Breast epithelium (tissue), 3 donors: ENCODE data around the gene GARRE1.

Experiments used
- CTCF ChIP-seq, 3 donors: fragments of 450-650 bp; IDR thresholded peaks; one replicate each; pipeline ENCODE4 v1.5.1; 2016 to 2017; ENCODE audit warnings: antibody characterized with exemption in 3 of 3, mild to moderate bottlenecking in 3 of 3, moderate library complexity in 3 of 3
- POLR2A ChIP-seq: fragments of 450-650 bp; IDR thresholded peaks from one replicate; pipeline ENCODE4 v1.6.1; 2016; ENCODE audit warnings: antibody characterized with exemption, mild to moderate bottlenecking, moderate library complexity

GRCh38 chr19:34275705-34276104, 21.4 kb downstream of the GARRE1 start:
- TF ChIP-seq POLR2A: no peak
- TF ChIP-seq CTCF (IDR thresholded peaks at IDR 0.05): no peak
